Adrenal gland (tissue), 12 donors: ENCODE measurements around the gene PTPRE. TPM values are rescaled to one million over a fixed set of nuclear protein-coding genes. Genes with fewer than 3 reads are reported as not detected.
A peak's percentile ranks its signal among the peaks of the same experiment; 100 is the strongest.

Experiments used
- DNase-seq, 7 donors: peaks; one replicate each; pipeline ENCODE4 v3.0.0-alpha.2; 2019 to 2020
- H3K27ac ChIP-seq, 5 donors: fragments of 200-600 bp; sonication (generic) in 4 of 5; 1 replicate in 3 of 5; 2 replicates in 2 of 5; pipeline versions ENCODE4 v1.5.1 to v1.8.0; 2016 to 2020; ENCODE audit warnings: mild to moderate bottlenecking in 1 of 5
- H3K27me3 ChIP-seq: fragments of 200-600 bp; 2 replicates; pipeline ENCODE4 v1.8.0; 2021
- H3K36me3 ChIP-seq, 2 donors: fragments of 200-600 bp; replicated peaks in 1 of 2; 1 replicate in 1 of 2; 2 replicates in 1 of 2; pipeline versions ENCODE4 v1.5.1 to v1.8.0; 2018 to 2022
- H3K4me1 ChIP-seq, 2 donors: fragments of 200-600 bp; replicated peaks in 1 of 2; 1 replicate in 1 of 2; 2 replicates in 1 of 2; pipeline versions ENCODE4 v1.5.1 to v1.8.0; 2018 to 2021
- H3K4me3 ChIP-seq, 4 donors: fragments of 200-600 bp; sonication (generic) in 3 of 4; one replicate each; pipeline ENCODE4 v1.5.1; 2016 to 2018
- H3K9me3 ChIP-seq, 3 donors: fragments of 200-600 bp; sonication (generic) in 1 of 3; replicated peaks in 1 of 3; 1 replicate in 2 of 3; 2 replicates in 1 of 3; pipeline versions ENCODE4 v1.5.1 to v1.8.0; 2016 to 2021
- POLR2A ChIP-seq, 2 donors: fragments of 450-650 bp; IDR thresholded peaks; one replicate each; pipeline ENCODE4 v1.6.1; 2017; ENCODE audit warnings: antibody characterized with exemption in 2 of 2, mild to moderate bottlenecking in 2 of 2, moderate library complexity in 1 of 2
- WGBS, 4 donors: extraction: QIAGEN DNeasy Blood & Tissue Kit in 2 of 4; methylation state at CpG; one replicate each; pipeline versions ENCODE4 v1.1.5 to v1.1.7; 2013 to 2017; 5-methylcytosine and 5-hydroxymethylcytosine counted together
- intact Hi-C, 2 donors: fragments of 100-400 bp; cut with DNase I; formaldehyde crosslinking; loops; one replicate each; pipeline versions ENCODE4 v1.14.1 to v1.15.0; 2022 to 2023
- polyA plus RNA-seq, 3 donors: library from polyadenylated mRNA; stranded (reverse); fragments of 200-250 nt in 2 of 3; fragments of 350-450 nt in 1 of 3; fragmentation: Illumina TruSeq in 1 of 3; extraction: RNeasy Lipid Tissue Mini Kit (QIAGEN cat#74804) in 1 of 3; gene quantifications; one replicate each; pipeline ENCODE4 v1.2.3, GENCODE V29; 2013 to 2014
- total RNA-seq, 9 donors: library from RNA; depleted of rRNA in 4 of 9; stranded (reverse); fragments of >200 nt in 4 of 9; fragments of 120-200 nt in 1 of 9; fragmentation: NEBNext Ultra II Directional in 1 of 9; extraction: Animal tissue kit (Norgen Biotek cat#: 25700) in 1 of 9; gene quantifications; one replicate each; pipeline versions ENCODE4 v1.1.0 to v1.2.4, GENCODE V29; 2013 to 2023
- TF ChIP-seq, protein P1 (sequence below), 6 experiments: fragments of 450-650 bp in 4 of 6; fragments of 200-600 bp in 2 of 6; sonication (generic) in 1 of 6; IDR thresholded peaks; 1 replicate in 5 of 6; 2 replicates in 1 of 6; pipeline versions ENCODE4 v1.5.1 to v1.8.0; 2016 to 2021; ENCODE audit warnings: antibody characterized with exemption in 6 of 6, mild to moderate bottlenecking in 2 of 6, moderate library complexity in 1 of 6
- donor health status: healthy with polysubstance abuse.
- donor health status: Bipolar disorder and iron deficiency.
- donor health status: DM: yes; HTN: yes; CAD: no.
- donor health status: DM: no; HTN: no; CAD: no.
- donor health status: DM: no; HTN: no; CAD: no.
- donor health status: DM: yes; HTN: yes; CAD: no.

PTPRE gene
- total and polyA plus RNA-seq, 12 donors, result 7.6 to 52.8 (median 41.0) TPM

DNA sequence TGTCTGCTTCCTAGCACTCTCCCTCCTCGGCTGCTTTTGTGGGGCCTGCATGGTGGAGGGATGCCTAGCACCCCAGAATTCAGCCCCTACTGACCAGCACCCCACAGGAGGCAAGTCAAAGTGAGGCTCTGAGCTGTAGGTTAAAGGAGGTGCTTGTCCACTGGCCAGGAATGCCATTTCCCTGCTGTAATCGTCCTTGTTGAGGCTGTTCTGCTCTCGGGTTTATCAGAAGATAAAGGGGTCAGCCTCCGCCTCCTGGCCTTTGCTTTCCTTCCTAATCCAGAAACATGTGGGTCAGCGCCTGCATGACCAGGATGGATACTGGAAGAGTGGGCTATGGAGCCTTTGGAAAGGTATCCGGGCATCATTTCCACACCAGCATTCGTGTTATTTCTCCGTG is 120.4 kb downstream of the PTPRE start:
- no peaks in the 10 kb centered on the region for H3K9me3 ChIP-seq
- peaks cover 6 to 17% of the 10 kb centered on the region in 2 donors for H3K4me1 ChIP-seq
- DNase-seq, result peak in 4 of 7 donors; percentile 41 to 62 (median 60)
- intact Hi-C loops, result loop anchor here in 1 of 2 donors (5.0 kb wide), 1 partner anchor 40 kb away; no protein-coding TSS in a partner anchor
- H3K36me3 ChIP-seq, result no peaks in the 10 kb centered on the region
- TF ChIP-seq POLR2A (IDR thresholded peaks at IDR 0.05), result no peak
- TF ChIP-seq, protein P1, sequence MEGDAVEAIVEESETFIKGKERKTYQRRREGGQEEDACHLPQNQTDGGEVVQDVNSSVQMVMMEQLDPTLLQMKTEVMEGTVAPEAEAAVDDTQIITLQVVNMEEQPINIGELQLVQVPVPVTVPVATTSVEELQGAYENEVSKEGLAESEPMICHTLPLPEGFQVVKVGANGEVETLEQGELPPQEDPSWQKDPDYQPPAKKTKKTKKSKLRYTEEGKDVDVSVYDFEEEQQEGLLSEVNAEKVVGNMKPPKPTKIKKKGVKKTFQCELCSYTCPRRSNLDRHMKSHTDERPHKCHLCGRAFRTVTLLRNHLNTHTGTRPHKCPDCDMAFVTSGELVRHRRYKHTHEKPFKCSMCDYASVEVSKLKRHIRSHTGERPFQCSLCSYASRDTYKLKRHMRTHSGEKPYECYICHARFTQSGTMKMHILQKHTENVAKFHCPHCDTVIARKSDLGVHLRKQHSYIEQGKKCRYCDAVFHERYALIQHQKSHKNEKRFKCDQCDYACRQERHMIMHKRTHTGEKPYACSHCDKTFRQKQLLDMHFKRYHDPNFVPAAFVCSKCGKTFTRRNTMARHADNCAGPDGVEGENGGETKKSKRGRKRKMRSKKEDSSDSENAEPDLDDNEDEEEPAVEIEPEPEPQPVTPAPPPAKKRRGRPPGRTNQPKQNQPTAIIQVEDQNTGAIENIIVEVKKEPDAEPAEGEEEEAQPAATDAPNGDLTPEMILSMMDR (IDR thresholded peaks at IDR 0.05), result no peak
- 53 to 72% (median 63%) methylated on average over 8 of the region's 8 CpGs for WGBS, 4 donors
- peak overlapping the region in 3 of 5 donors; percentile 6 to 51 (median 39) for H3K27ac ChIP-seq
- no peak overlapping the region for H3K4me3 ChIP-seq
- no peaks in the 10 kb centered on the region for H3K27me3 ChIP-seq

DNA sequence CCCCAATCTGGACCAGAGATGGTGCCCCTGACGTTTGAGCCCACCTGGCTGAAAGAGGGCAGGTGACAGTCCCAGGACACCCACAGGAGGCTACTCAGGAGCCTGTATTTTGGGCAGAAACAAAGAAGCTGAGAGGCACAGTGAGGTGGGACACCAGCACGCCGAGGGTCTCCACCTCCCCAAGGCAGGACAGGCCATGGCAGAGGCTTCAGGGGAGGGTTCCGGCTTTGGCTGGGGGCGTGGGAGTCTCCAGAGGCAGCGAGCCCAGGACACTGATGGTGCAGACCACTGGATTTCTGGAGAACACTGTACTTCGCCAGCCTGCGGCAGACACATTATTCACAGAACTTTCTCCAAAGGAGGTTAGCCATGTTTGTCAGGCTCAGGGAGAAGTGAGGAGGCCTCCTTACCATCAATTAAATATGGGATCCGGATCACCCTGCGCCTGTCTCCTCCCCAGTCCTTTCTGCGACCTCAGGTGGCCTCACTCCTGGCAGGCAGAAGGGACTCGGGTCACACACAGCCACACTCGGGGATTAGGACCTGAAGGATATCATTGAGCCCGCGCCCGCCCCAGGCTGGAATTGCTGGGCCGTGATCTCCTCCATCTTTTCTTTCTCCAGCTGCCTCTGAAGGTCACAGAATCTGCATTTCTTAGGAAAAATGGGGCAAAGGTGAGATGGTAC is 121.1 kb downstream of the PTPRE start:
- 84 to 91% (median 88%) methylated on average over 8 to 17 of the region's 17 CpGs for WGBS, 4 donors
- no peak overlapping the region for H3K27ac ChIP-seq
- no peaks in the 10 kb centered on the region for H3K9me3 ChIP-seq
- DNase-seq, result peak in 1 of 7 donors; percentile 12
- intact Hi-C loops, result loop anchor here in 1 of 2 donors (5.0 kb wide), 1 partner anchor 39 kb away; no protein-coding TSS in a partner anchor
- no peaks in the 10 kb centered on the region for H3K27me3 ChIP-seq
- peaks cover 6 to 17% of the 10 kb centered on the region in 2 donors for H3K4me1 ChIP-seq
- no peaks in the 10 kb centered on the region for H3K36me3 ChIP-seq
- no peak for TF ChIP-seq POLR2A (IDR thresholded peaks at IDR 0.05)
- TF ChIP-seq, protein P1 (IDR thresholded peaks at IDR 0.05), result no peak
- no peak overlapping the region for H3K4me3 ChIP-seq

DNA sequence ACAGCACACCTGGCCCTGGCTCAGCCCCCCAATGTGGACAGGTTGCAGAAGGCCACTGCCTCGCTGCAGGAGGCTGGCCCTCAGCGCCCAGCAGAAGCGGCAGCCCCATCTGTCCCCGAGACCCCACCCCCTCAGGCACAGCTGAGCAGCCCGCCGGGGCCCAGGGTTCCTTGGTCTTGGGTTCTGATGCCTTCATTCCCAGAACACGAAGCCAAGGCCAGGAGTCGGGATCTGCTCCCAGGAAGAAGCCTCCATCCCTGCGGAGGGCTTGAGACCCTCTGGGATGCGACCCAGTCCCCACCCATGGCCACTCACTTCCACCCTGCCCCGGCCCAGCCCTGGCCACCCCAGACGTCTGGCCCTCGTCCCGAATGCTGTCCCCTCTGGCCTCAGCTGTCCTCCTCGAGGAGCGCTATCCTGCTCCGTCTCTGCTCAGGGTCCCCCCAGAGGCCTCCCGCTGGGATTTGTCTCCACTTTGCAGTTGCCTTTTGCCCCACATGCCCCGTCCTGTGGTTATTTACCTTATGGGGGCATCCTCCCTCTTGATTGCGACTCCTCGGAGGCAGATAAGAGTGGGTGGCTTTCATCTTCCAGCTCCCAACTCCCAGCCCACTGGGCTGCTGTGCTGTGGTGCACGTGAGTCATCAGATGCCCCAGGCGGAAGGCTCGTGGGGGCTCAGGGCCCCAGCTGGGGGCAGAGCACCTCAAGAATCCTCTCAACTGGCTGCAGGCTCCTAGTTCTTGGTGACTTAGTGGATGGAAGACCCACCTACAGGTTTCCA is 121.8 kb downstream of the PTPRE start:
- whole genome bisulfite sequencing, 4 donors, result 90 to 92% (median 91%) methylated on average over 11 to 24 of the region's 24 CpGs
- no peaks in the 10 kb centered on the region for H3K27me3 ChIP-seq
- DNase-seq, result peak in 1 of 7 donors; percentile 10
- TF ChIP-seq, protein P1 (IDR thresholded peaks at IDR 0.05), result no peak
- TF ChIP-seq POLR2A (IDR thresholded peaks at IDR 0.05), result no peak
- no peaks in the 10 kb centered on the region for H3K36me3 ChIP-seq
- intact Hi-C loops, result loop anchor here in 1 of 2 donors (5.0 kb wide), 1 partner anchor 39 kb away; no protein-coding TSS in a partner anchor
- no peak overlapping the region for H3K27ac ChIP-seq
- H3K4me3 ChIP-seq, result no peak overlapping the region
- no peaks in the 10 kb centered on the region for H3K9me3 ChIP-seq
- peaks cover 6 to 17% of the 10 kb centered on the region in 2 donors for H3K4me1 ChIP-seq

DNA sequence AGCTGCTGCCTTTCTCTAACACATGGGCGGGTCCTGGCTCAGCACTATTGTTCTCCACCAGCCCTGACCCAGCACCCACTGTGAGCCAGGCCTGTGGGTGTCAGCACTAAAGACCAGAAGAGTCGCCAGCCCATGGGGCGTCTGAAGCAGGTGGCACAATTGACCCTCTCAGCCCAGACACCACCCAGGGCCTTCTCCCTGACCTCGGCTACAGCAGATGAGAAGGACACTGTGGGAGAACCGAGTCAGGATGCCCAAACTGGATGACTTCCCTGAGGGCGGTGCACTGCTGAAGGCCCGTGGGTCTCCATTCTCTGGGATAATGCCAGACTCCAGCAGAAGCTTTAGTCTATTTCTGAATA is 122.4 kb downstream of the PTPRE start:
- intact Hi-C loops, result loop anchor here in 1 of 2 donors (5.0 kb wide), 1 partner anchor 38 kb away; no protein-coding TSS in a partner anchor
- no peaks in the 10 kb centered on the region for H3K9me3 ChIP-seq
- no peak overlapping the region for H3K27ac ChIP-seq
- H3K4me1 ChIP-seq, result peaks cover 6 to 17% of the 10 kb centered on the region in 2 donors
- no peaks in the 10 kb centered on the region for H3K36me3 ChIP-seq
- H3K4me3 ChIP-seq, result no peak overlapping the region
- H3K27me3 ChIP-seq, result no peaks in the 10 kb centered on the region
- WGBS, 4 donors, result 78 to 80% (median 79%) methylated on average over 5 to 7 of the region's 7 CpGs; no CpG with 5 or more reads in 1 of the 4 donors
- no peak for TF ChIP-seq POLR2A (IDR thresholded peaks at IDR 0.05)
- TF ChIP-seq, protein P1 (IDR thresholded peaks at IDR 0.05), result no peak
- peak in 1 of 7 donors; percentile 4 for DNase-seq
